A549 (cell line): Measurements from ENCODE around the gene CETN3. TPM values are rescaled to one million over a fixed set of nuclear protein-coding genes. Genes with fewer than 3 reads are reported as not detected.

Experiments used
- ATAC-seq, 2 experiments: fragments of 200-7000 bp in 1 of 2; fragments of >200 bp in 1 of 2; cut with Nextera tagmentation in 1 of 2; cut with Tn5 transposase in 1 of 2; 3 replicates each; pipeline versions ENCODE4 v1.8.0 to v1.9.1; 2018 to 2020; ENCODE audit warnings: mild to moderate bottlenecking in 1 of 2, moderate library complexity in 1 of 2
- CTCF ChIA-PET: fragments of 300-600 bp; sonication (Branson Sonifier 250); formaldehyde crosslinking; extraction: SDS; loops from one replicate; lab custom pipeline; 2021; ENCODE audit warnings: antibody characterized with exemption, inconsistent platforms; lab: Yijun Ruan, JAX
- POLR2A ChIA-PET: fragments of 350-600 bp; formaldehyde crosslinking; extraction: SDS; loops from one replicate; lab custom pipeline; 2021; ENCODE audit warnings: antibody characterized with exemption, inconsistent platforms; lab: Yijun Ruan, JAX
- DNase-seq, 2 experiments: peaks; one replicate each; pipeline versions ENCODE4 v3.0.0 to v3.0.0-alpha.2; 2011 to 2016; ENCODE audit warnings: low read depth in 1 of 2, low spot score in 1 of 2
- FAIRE-seq: peaks from 2 replicates; lab custom pipeline; 2011; peaks lifted over from hg19 to GRCh38; lab: Jason Lieb, UNC
- H3K27ac ChIP-seq, 2 experiments: fragments of >200 bp; sonication (Bioruptor Twin); formaldehyde crosslinking; 3 replicates each; pipeline ENCODE4 v1.5.1; 2016 to 2017
- H3K4me1 ChIP-seq: fragments of >200 bp; sonication (Bioruptor Twin); formaldehyde crosslinking; 3 replicates; pipeline ENCODE4 v1.6.1; 2016
- H3K4me2 ChIP-seq: fragments of >200 bp; sonication (Bioruptor Twin); formaldehyde crosslinking; 3 replicates; pipeline ENCODE4 v1.6.1; 2016
- H3K4me3 ChIP-seq: fragments of >200 bp; sonication (Bioruptor Twin); formaldehyde crosslinking; 3 replicates; pipeline ENCODE4 v1.5.1; 2016
- H3K9me3 ChIP-seq: fragments of >200 bp; sonication (Bioruptor Twin); formaldehyde crosslinking; 3 replicates; pipeline ENCODE4 v1.6.1; 2016
- CBX2 ChIP-seq: fragments of 200-600 bp; sonication (generic); IDR thresholded peaks from 2 replicates; pipeline ENCODE4 v1.6.1; 2016; ENCODE audit warnings: low read depth, mild to moderate bottlenecking, borderline replicate concordance
- CBX8 ChIP-seq: fragments of 200-600 bp; sonication (generic); IDR thresholded peaks from 2 replicates; pipeline ENCODE4 v1.6.1; 2016
- EHF ChIP-seq: fragments of 250-450 bp; sonication (Bioruptor Pico); IDR thresholded peaks from 2 replicates; pipeline ENCODE4 v1.5.0; 2020; ENCODE audit warnings: mild to moderate bottlenecking
- ELK1 ChIP-seq: fragments of 150-350 bp; IDR thresholded peaks from 2 replicates; pipeline ENCODE4 v1.6.1; 2014; ENCODE audit warnings: low read depth, mild to moderate bottlenecking, low read length
- EP300 ChIP-seq, 2 experiments: fragments of >200 bp; sonication (Bioruptor Twin); formaldehyde crosslinking; IDR thresholded peaks; 2 replicates in 1 of 2; 3 replicates in 1 of 2; pipeline ENCODE4 v1.6.1; 2016 to 2017
- FOSL2 ChIP-seq, 2 experiments: fragments of 450-650 bp in 1 of 2; fragments of >200 bp in 1 of 2; sonication (Bioruptor Twin) in 1 of 2; formaldehyde crosslinking; IDR thresholded peaks; 2 replicates each; pipeline versions ENCODE4 v1.5.0 to v1.6.1; 2016 to 2020; ENCODE audit warnings: mild to moderate bottlenecking in 1 of 2, moderate library complexity in 1 of 2
- HDAC2 ChIP-seq: fragments of 200-600 bp; sonication (generic); IDR thresholded peaks from 2 replicates; pipeline ENCODE4 v1.6.1; 2016
- HEYL ChIP-seq: fragments of 250-450 bp; sonication (Bioruptor Pico); IDR thresholded peaks from 2 replicates; pipeline ENCODE4 v1.8.0; 2021; ENCODE audit warnings: mild to moderate bottlenecking, moderate library complexity
- HOXB13 ChIP-seq: fragments of 250-450 bp; sonication (Bioruptor Pico); IDR thresholded peaks from 2 replicates; pipeline ENCODE4 v1.5.0; 2020; ENCODE audit warnings: low read depth, mild to moderate bottlenecking, moderate library complexity
- KDM1A ChIP-seq: fragments of 200-600 bp; sonication (generic); IDR thresholded peaks from 2 replicates; pipeline ENCODE4 v1.6.1; 2016; ENCODE audit warnings: low read depth, mild to moderate bottlenecking
- MAZ ChIP-seq: fragments of 150-350 bp; IDR thresholded peaks from 2 replicates; pipeline ENCODE4 v1.6.1; 2014; ENCODE audit warnings: antibody characterized with exemption, low read depth, low read length, borderline replicate concordance
- MYC ChIP-seq: IDR thresholded peaks from 2 replicates; pipeline ENCODE4 v1.6.1; 2012; ENCODE audit warnings: mild to moderate bottlenecking, inconsistent platforms, low read length, improper control_type of control experiment, borderline replicate concordance
- POLR2A ChIP-seq: IDR thresholded peaks from 2 replicates; pipeline ENCODE4 v1.6.1; 2012; ENCODE audit warnings: mild to moderate bottlenecking, low read length
- RNF2 ChIP-seq: fragments of 200-600 bp; sonication (generic); IDR thresholded peaks from 2 replicates; pipeline ENCODE4 v1.6.1; 2016; ENCODE audit warnings: low read depth, mild to moderate bottlenecking, antibody characterized with exemption, moderate library complexity, borderline replicate concordance
- SMC3 ChIP-seq: fragments of >200 bp; sonication (Bioruptor Twin); formaldehyde crosslinking; IDR thresholded peaks from 3 replicates; pipeline ENCODE4 v1.6.1; 2018; ENCODE audit warnings: inconsistent platforms
- TP53 ChIP-seq: fragments of 250-450 bp; sonication (Bioruptor Pico); IDR thresholded peaks from 2 replicates; pipeline ENCODE4 v1.5.0; 2021; ENCODE audit warnings: mild to moderate bottlenecking, moderate library complexity
- ZFP36 ChIP-seq: fragments of 450-650 bp; IDR thresholded peaks from 2 replicates; pipeline ENCODE4 v1.6.1; 2014; ENCODE audit warnings: borderline replicate concordance; ENCODE audit not compliant: partially characterized antibody
- WGBS: methylation state at CpG from one replicate; pipeline ENCODE4 v1.1.6; 2017; ENCODE audit errors: missing lambda C conversion rate; 5-methylcytosine and 5-hydroxymethylcytosine counted together
- polyA plus RNA-seq, 4 experiments: library from polyadenylated mRNA; depleted of rRNA in 3 of 4; stranded (reverse); fragments of >200 nt; fragmentation: RNase III in 1 of 4; extraction: RNeasy Plus Mini Kit Qiagen cat#74134 plus additional on column Dnase treatment in 1 of 4; gene quantifications; 2 replicates in 3 of 4; 3 replicates in 1 of 4; pipeline ENCODE4 v1.2.3, GENCODE V29; 2011 to 2017
- TF ChIP-seq, protein P1 (sequence below): IDR thresholded peaks from 2 replicates; pipeline ENCODE4 v1.6.1; 2012; ENCODE audit warnings: low read depth, borderline replicate concordance
- TF ChIP-seq, protein P2 (sequence below): IDR thresholded peaks from 2 replicates; pipeline ENCODE4 v1.6.1; 2012
- TF ChIP-seq, protein P3 (sequence below): fragments of >200 bp; sonication (Bioruptor Twin); formaldehyde crosslinking; IDR thresholded peaks from 3 replicates; pipeline ENCODE4 v1.5.1; 2016

The CETN3 gene
- polyA plus RNA-seq, 2 of the 4 experiments (the other 2 are of a cell fraction), result 49.9 to 50.8 TPM

DNA sequence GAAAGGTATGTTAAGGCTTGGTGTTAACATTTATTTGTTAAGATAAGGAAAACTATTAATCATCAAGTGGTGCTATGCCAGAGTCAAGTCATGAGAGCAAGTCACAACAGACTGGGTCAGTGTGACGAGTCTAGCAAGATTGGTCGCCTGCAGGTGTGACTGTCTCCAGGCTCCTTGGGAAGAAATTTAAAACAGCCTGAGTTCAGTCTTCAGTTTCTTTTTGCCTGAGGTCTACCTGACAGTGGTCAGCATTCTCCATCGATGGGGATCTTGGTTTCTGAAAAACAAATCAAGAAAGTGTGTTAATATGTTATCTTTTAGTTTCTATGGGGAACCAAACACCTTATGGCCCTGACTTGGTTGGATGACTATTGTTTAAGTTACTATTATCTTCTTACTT lies 56.3 kb downstream of the CETN3 start:
- Histone ChIP-seq H3K4me2 (no peak overlapping the region), H3K27ac (no peak overlapping the region), H3K9me3 (no peaks in the 10 kb centered on the region), H3K4me3 (no peak overlapping the region), H3K4me1 (no peaks in the 10 kb centered on the region)
- CTCF ChIA-PET, result no interaction called here
- no peak for DNase-seq
- no peak for FAIRE-seq
- POLR2A ChIA-PET, result no interaction called here
- ATAC-seq, result no peak
- TF ChIP-seq, protein P1, sequence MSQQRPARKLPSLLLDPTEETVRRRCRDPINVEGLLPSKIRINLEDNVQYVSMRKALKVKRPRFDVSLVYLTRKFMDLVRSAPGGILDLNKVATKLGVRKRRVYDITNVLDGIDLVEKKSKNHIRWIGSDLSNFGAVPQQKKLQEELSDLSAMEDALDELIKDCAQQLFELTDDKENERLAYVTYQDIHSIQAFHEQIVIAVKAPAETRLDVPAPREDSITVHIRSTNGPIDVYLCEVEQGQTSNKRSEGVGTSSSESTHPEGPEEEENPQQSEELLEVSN, result no peak
- TF ChIP-seq SMC3 (no peak), KDM1A (no peak), CBX2 (no peak), EHF (CRISPR knock-in tag) (no peak), ELK1 (no peak), HDAC2 (no peak), FOSL2 (IDR thresholded peaks at IDR 0.05) (no peak), FOSL2 (CRISPR knock-in tag; IDR thresholded peaks at IDR 0.05) (no peak), POLR2A (no peak), MAZ (no peak), EP300 (IDR thresholded peaks at IDR 0.05) (no peak), HEYL (CRISPR knock-in tag) (no peak)
- TF ChIP-seq, all 56 proteins: peak for 0
- 13% methylated on average over 3 of the region's 3 CpGs for WGBS

GRCh38 chr5:90351101-90351500 lies 58.5 kb downstream of the CETN3 start:
- WGBS, result 11% methylated on average over 3 of the region's 3 CpGs
- Histone ChIP-seq H3K4me2 (no peak overlapping the region), H3K4me3 (no peak overlapping the region), H3K9me3 (no peaks in the 10 kb centered on the region), H3K27ac (no peak overlapping the region), H3K4me1 (no peaks in the 10 kb centered on the region)
- CTCF ChIA-PET, result no interaction called here
- no peak for TF ChIP-seq MAZ
- no peak for TF ChIP-seq TP53
- no peak for TF ChIP-seq ZFP36
- no peak for TF ChIP-seq ELK1
- TF ChIP-seq, protein P2, sequence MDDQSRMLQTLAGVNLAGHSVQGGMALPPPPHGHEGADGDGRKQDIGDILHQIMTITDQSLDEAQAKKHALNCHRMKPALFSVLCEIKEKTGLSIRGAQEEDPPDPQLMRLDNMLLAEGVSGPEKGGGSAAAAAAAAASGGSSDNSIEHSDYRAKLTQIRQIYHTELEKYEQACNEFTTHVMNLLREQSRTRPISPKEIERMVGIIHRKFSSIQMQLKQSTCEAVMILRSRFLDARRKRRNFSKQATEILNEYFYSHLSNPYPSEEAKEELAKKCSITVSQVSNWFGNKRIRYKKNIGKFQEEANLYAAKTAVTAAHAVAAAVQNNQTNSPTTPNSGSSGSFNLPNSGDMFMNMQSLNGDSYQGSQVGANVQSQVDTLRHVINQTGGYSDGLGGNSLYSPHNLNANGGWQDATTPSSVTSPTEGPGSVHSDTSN, result no peak
- POLR2A ChIA-PET, result no interaction called here
- FAIRE-seq (no peak), ATAC-seq (no peak), DNase-seq (no peak)

DNA sequence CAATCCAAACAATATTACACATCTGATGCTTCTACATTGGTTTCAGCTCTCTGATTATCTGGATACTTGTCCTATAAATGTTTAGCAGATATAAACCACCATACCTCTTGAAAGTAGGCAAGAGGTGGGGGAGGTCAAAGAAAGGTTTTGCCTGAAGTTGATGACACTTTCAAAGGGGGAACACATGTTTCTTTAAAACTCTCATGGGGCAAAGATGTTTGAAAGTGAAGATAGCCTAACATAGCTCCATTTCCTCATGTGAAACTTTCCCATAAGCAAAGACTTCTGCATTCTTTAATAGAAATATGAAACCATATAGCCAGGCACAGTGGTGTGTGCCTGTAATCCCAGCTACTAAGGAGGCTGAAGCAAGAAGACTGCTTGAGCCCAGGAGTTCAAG lies 62.1 kb downstream of the CETN3 start:
- no peak for DNase-seq
- CTCF ChIA-PET, result no interaction called here
- POLR2A ChIA-PET, result no interaction called here

More for the DNA sequence above, 62.1 kb downstream of the CETN3 start:
- ATAC-seq (no peak), FAIRE-seq (no peak)
- TF ChIP-seq, protein P3, sequence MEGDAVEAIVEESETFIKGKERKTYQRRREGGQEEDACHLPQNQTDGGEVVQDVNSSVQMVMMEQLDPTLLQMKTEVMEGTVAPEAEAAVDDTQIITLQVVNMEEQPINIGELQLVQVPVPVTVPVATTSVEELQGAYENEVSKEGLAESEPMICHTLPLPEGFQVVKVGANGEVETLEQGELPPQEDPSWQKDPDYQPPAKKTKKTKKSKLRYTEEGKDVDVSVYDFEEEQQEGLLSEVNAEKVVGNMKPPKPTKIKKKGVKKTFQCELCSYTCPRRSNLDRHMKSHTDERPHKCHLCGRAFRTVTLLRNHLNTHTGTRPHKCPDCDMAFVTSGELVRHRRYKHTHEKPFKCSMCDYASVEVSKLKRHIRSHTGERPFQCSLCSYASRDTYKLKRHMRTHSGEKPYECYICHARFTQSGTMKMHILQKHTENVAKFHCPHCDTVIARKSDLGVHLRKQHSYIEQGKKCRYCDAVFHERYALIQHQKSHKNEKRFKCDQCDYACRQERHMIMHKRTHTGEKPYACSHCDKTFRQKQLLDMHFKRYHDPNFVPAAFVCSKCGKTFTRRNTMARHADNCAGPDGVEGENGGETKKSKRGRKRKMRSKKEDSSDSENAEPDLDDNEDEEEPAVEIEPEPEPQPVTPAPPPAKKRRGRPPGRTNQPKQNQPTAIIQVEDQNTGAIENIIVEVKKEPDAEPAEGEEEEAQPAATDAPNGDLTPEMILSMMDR, result no peak
- TF ChIP-seq MYC, result no peak
- no peak for TF ChIP-seq RNF2
- no peak for TF ChIP-seq TP53
- TF ChIP-seq HOXB13 (CRISPR knock-in tag), result no peak
- no peak for TF ChIP-seq CBX8
- Histone ChIP-seq H3K27ac (no peak overlapping the region), H3K4me3 (no peak overlapping the region), H3K9me3 (no peaks in the 10 kb centered on the region), H3K4me2 (no peak overlapping the region), H3K4me1 (no peaks in the 10 kb centered on the region)
